HG03135 (cell line): ENCODE data around the gene TRIM59.

Experiments
- ATAC-seq: cut with Tn5 transposase; IDR thresholded peaks from one replicate; pipeline ENCODE4 v1.9.1; 2021; ENCODE audit warnings: mild to moderate bottlenecking, moderate library complexity; ENCODE audit not compliant: unreplicated experiment

Gene TRIM59

GRCh38 chr3:160449636-160450598, at the start of gene TRIM59:
TSS of gene TRIM59 (minus strand) at chr3:160449786. CDS start at chr3:160439183, 10,603 bp downstream.
- ATAC-seq: peak; percentile 96

GRCh38 chr3:160498202-160498601, 48.6 kb upstream of the TRIM59 start:
- no peak for ATAC-seq

- no peak for ATAC-seq
These were observed 40.6 kb upstream of the TRIM59 start for GRCh38 chr3:160490166-160490565.

GRCh38 chr3:160486459-160486869, 36.9 kb upstream of the TRIM59 start:
- ATAC-seq: no peak

- no peak for ATAC-seq
These were observed 33.2 kb upstream of the TRIM59 start for GRCh38 chr3:160482796-160483195.

GRCh38 chr3:160481856-160482255, 32.3 kb upstream of the TRIM59 start:
- ATAC-seq: no peak

- no peak for ATAC-seq
These were observed 31.3 kb upstream of the TRIM59 start for GRCh38 chr3:160480931-160481330.

- no peak for ATAC-seq
These were observed 29.8 kb upstream of the TRIM59 start for GRCh38 chr3:160479376-160479775.

GRCh38 chr3:160478338-160478737, 28.8 kb upstream of the TRIM59 start:
- ATAC-seq: no peak

GRCh38 chr3:160477750-160478149, 28.2 kb upstream of the TRIM59 start:
- no peak for ATAC-seq

- ATAC-seq: no peak
These were observed 26.3 kb upstream of the TRIM59 start for GRCh38 chr3:160475884-160476283.

GRCh38 chr3:160475153-160475552, 25.6 kb upstream of the TRIM59 start:
- no peak for ATAC-seq

- no peak for ATAC-seq
These were observed 24.8 kb upstream of the TRIM59 start for GRCh38 chr3:160474416-160474838.

- ATAC-seq: no peak
These were observed 24.4 kb upstream of the TRIM59 start for GRCh38 chr3:160473978-160474377.

GRCh38 chr3:160473221-160473620, 23.6 kb upstream of the TRIM59 start:
- ATAC-seq: no peak

GRCh38 chr3:160472344-160472743, 22.8 kb upstream of the TRIM59 start:
- no peak for ATAC-seq

GRCh38 chr3:160471892-160472291, 22.3 kb upstream of the TRIM59 start:
- ATAC-seq: no peak

- no peak for ATAC-seq
These were observed 20.6 kb upstream of the TRIM59 start for GRCh38 chr3:160470181-160470580.

GRCh38 chr3:160464971-160465370, 15.4 kb upstream of the TRIM59 start:
- no peak for ATAC-seq

- ATAC-seq: no peak
These were observed 14.7 kb upstream of the TRIM59 start for GRCh38 chr3:160464321-160464720.

GRCh38 chr3:160460033-160460432, 10.4 kb upstream of the TRIM59 start:
- no peak for ATAC-seq

- no peak for ATAC-seq
These were observed 9.9 kb upstream of the TRIM59 start for GRCh38 chr3:160459450-160459970.
